ENCODE data around the gene ATP6V1A.

DNA sequence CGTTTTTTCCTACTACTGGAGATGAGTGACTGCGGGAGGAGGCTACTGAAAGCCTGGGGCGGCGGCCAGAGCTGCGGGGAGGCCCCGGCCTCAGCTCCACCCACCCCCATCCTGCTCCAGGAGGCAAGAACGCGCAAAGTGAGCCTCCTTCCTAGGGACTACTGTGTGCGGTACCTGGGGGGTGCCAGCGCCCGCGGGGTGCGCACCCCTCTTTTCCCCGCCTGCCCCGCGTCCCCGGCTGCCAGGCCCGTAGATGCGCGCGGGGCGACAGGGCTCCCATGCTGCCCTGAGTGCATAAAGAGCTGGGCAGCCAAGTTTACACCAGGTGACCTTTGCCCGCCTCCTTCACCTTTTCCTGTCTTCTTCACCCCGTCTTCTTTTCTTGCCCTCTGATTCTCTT is 47.9 kb upstream of the ATP6V1A start:
- TF ChIP-seq CTCF (IDR thresholded peaks at IDR 0.05) (no peak), POLR2A (IDR thresholded peaks at IDR 0.05) (no peak)

Measured in testis (tissue), 2 donors.